ENCODE data around the gene TTLL1.
A peak's percentile ranks its signal among the peaks of the same experiment; 100 is the strongest.
"Not testable (repeated sequence)": the region's sequence is repeated elsewhere in the genome, so short reads cannot be mapped to it uniquely, and the experiment has no call there.

Gene TTLL1

GRCh38 chr22:43014316-43014868, 74.8 kb downstream of the TTLL1 start:
- DNase-seq (ENCODE audit: low read depth in 2 of 2) = peak in 1 of 2 donors; percentile 14

DNA sequence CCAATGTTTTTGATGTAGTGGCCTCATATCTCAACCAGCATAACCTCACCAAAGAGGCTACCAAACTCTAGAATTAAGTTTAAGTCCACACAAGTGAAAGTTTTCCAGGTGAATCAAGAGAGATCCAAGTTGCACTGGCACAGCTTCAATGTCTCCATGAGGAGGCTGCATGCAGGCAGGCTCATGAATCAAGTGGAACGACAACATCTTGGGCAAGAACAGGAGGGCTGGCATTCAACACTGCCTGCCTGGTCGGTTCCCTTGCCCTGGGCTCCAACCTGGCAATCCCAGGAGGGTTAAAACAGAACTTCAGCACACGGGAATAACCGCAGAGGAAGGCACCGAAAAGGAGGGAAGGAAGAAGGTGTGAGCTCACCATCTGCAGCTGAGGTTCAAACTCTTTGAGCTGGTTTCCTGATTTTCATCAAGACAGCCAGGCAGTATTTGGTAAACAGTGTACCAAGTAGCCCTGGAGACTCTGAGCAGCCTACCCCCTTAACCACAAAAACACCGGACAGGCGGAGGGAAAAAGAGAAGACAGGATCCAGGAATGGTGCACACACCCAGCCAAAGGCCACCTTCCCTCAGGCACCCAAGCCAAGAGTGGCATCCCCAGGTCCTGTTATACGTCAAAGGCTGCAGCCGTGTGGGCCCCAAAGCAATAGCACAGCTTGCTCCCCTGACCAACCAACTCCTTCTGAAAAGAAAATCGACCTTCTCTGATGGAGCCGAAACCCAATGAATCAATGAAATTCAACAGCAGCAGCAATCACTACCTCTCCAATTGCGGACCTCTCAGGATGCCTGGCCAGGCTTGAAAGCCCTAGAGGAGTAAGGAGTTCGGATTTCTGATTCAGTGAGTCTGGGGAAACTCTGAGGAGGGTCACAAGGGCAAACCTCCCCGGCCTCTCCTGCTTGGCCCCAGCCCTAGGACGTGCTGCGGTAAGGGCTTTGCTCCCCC, 75.6 kb downstream of the TTLL1 start:
- no peak for DNase-seq (ENCODE audit: low read depth in 2 of 2)

- DNase-seq (ENCODE audit: low read depth in 2 of 2) = no peak
Observed at GRCh38 chr22:43012390-43012789, 76.8 kb downstream of the TTLL1 start.

GRCh38 chr22:43011079-43011478, 78.1 kb downstream of the TTLL1 start:
- DNase-seq (ENCODE audit: low read depth in 2 of 2) = no peak

DNA sequence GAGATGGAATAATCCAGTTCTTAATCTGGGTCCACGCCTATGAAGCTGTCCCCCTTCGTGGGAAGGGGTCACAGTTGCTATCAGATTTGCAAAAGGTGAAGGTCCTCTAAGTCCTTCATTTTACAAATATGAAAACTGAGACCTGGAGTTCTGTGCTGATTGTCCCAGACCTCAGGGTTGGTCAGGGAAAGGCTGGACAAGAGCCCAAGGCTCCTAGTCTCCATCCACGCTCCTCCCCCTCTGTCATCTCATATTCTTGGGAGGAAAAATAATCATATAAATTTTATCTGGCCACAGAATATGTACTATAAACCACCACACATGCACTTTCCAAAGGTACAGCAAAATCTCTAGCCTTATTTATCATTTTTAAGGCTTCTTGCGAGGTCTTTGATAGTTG, 79.7 kb downstream of the TTLL1 start:
- no peak for DNase-seq (ENCODE audit: low read depth in 2 of 2)

DNA sequence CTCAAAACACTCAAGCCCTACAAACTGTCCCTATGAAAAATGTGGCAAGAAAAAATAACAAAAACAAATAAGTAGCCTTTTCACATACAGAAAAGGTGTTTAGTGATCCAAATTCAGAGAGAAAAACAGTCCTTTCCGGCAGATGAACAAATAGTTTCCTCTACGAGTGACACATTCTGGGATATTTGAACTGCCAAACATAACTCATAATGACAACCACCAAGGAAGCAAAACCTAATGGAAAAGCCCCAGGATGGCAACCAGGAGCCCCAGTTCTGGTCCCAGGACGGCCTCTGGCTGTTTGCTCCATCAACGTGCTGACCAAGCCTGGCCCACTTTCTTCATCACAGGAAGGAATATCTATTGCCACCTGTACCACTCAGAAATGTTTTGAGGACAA, 80.3 kb downstream of the TTLL1 start:
- no peak for DNase-seq (ENCODE audit: low read depth in 2 of 2)

- DNase-seq (ENCODE audit: low read depth in 2 of 2) = no peak
Observed at GRCh38 chr22:43008509-43008908, 80.7 kb downstream of the TTLL1 start.

DNA sequence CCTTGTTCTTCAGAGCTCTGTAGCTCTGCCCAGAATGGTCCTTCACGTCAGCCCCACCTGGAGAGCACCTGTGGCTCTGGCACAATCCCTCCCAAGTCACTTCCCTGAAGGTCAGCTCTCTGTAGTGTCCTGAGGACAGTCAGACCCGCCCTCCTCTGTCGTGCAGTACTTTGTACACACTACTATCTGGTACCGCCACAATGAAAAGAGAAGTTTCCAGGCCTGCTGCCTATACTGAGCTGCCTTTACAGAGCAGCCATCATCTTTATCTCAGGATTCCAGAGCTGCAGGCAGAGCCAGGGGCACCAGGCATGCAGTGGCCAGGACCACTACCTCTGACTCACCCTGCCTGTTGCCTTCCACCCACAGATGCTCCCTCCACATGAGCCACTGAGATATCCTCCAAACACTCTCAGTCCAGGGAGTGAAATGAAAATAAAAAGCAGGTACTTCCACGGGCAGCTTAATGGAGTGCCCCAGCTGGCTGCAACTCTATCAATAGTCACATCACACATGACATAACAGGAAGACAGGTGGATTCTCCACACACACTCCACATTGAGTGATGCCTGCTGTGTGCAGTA, 81.6 kb downstream of the TTLL1 start:
- no peak for DNase-seq (ENCODE audit: low read depth in 2 of 2)

- DNase-seq (ENCODE audit: low read depth in 2 of 2) = no peak
Observed at GRCh38 chr22:43006753-43007152, 82.4 kb downstream of the TTLL1 start.

GRCh38 chr22:43006016-43006505, 83.1 kb downstream of the TTLL1 start:
- DNase-seq (ENCODE audit: low read depth in 2 of 2) = no peak

GRCh38 chr22:43005106-43005505, 84.1 kb downstream of the TTLL1 start:
- no peak for DNase-seq (ENCODE audit: low read depth in 2 of 2)

- no peak for DNase-seq (ENCODE audit: low read depth in 2 of 2)
Observed at GRCh38 chr22:43004362-43005035, 84.7 kb downstream of the TTLL1 start.

GRCh38 chr22:43002202-43002586, 87.0 kb downstream of the TTLL1 start:
- no peak for DNase-seq (ENCODE audit: low read depth in 2 of 2)

GRCh38 chr22:43001271-43002201, 87.7 kb downstream of the TTLL1 start:
- DNase-seq (ENCODE audit: low read depth in 2 of 2) = no peak

DNA sequence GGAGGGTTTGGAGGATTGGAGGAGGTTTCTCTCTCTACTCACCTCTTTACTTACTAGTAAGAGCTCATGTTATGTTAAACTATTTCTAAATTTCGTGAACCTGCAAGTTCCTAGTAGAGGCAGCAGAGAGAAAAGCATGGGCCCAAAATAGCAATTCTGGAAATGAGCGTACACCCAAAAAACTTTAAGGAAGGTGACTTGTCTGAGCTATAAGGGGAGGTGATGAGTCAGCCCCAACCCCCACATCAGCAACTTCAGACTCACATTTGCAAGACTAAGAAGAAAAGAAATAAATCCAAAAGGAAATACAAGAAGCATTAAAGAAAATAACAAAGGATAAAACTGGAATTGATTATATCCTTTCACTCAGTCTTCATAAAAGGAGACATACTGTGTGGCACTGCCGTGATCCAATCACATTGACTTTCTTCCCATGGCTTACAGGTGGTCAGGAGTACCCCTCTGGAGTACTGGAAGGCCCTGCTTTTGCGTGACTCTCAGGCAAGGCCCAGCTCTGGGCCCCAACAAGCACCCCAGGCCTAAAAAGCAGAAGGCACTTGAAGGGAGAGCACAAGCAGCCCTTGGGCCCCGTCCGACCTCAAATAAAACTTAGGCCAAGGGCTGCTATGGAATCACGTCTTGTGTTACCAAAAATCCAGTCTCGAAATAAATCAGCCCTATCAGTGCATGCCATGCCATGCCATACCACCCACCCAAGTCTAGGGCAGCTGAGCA, 88.6 kb downstream of the TTLL1 start:
- peak in 1 of 2 donors; percentile 49 for DNase-seq (ENCODE audit: low read depth in 2 of 2)

GRCh38 chr22:42997582-42998090, 91.6 kb downstream of the TTLL1 start:
- DNase-seq (ENCODE audit: low read depth in 2 of 2) = no peak

DNA sequence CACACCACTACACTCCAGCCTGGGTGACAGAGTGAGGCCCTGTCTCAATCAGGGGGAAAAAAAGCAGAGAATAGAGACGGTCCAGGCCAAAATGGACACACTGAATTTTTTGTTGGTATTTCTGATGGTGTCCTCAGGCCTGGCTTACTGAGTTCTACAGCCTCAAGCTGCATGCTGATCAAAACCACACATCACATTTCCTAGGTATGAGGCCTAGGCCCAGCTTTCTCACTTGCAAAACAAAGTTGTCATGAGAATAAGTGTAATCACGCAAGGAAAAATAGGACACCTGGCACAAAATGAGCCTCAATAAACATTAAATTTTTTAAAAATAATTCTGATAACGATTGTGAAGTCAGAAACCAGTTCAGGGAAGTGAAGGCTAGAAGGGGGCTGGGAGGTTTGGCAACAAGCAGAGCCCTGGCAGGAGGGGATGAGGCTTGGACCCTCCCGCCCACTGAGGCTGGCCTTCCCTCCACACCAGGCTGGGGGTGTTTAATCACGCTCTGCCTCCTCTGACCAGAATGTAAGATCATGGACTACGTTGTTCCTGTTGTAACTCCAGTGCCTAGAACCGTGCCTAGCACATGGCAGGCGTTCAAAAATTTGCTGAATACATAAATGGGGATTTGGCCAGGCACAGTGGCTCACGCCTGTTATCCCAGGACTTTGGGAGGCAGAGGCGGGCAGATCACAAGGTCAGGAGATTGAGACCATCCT, 92.4 kb downstream of the TTLL1 start:
- no peak for DNase-seq (ENCODE audit: low read depth in 2 of 2)

DNA sequence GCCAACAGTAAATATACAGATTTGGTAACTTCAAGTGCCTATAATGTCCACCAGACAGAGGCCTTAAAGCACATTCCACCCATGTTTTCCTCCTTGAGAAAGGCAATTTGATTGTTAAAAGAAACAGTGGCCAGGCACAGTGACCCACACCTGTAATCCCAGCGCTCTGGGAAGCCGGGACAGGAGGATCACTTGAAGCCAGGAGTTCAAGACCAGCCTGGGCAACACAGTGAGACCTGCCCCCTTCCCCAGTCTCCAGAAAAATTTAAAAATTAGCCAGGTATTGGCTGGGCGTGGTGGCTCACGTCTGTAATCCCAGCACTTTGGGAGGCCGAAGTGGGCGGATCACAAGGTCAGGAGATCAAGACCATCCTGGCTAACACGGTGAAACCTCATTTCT, 93.5 kb downstream of the TTLL1 start:
- not testable (repeated sequence) for DNase-seq (ENCODE audit: low read depth in 2 of 2)

DNA sequence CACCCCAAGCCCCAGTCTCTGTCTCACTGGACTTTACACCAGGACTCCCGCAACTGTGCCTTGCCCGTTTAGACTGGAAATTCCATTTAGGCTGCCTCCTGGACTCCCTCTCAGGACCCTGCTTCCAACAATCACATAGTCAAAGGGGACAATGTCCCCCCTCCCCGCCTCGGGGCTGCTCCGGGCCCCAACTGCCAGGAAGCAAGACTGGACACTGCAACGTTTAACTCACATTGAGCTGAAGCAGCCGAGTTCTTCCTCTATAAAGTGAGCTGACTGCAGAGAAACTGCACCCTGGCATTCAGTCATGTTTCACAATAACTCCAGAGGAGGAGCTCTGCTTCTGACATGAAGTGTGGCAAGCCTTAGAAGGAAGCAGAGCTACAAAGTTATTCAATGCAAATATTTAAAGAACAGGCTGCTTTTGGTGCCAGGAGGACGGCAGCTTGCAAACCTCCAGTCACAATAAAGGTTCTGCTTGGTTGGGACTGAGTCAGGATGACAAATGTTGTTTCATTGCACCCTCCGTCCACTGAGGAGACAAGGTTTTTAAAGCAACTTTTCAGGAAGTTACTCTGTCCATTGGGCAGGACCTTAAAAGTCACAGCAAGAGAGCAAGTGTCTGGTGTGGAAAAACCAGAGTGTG, 94.2 kb downstream of the TTLL1 start:
- no peak for DNase-seq (ENCODE audit: low read depth in 2 of 2)
